Upper lobe of left lung (tissue), 6 donors: ENCODE results near the gene DIAPH2. TPM values are rescaled to one million over a fixed set of nuclear protein-coding genes. Genes with fewer than 3 reads are reported as not detected.

ENCODE experiments used
- ATAC-seq, 2 donors: fragments of 200-7000 bp; cut with Tn5 transposase; one replicate each; pipeline ENCODE4 v1.9.1; 2022; ENCODE audit warnings: mild to moderate bottlenecking in 2 of 2, moderate library complexity in 2 of 2; ENCODE audit not compliant: low FRiP score in 2 of 2
- DNase-seq, 2 donors: peaks; one replicate each; pipeline ENCODE4 v3.0.0-alpha.2; 2019 to 2020
- H3K27ac ChIP-seq, 4 donors: fragments of 200-600 bp; sonication (generic); one replicate each; pipeline ENCODE4 v1.5.1; 2016 to 2019
- H3K27me3 ChIP-seq, 4 donors: fragments of 200-600 bp; sonication (generic); one replicate each; pipeline ENCODE4 v1.5.1; 2017 to 2019
- H3K36me3 ChIP-seq, 4 donors: fragments of 200-600 bp; sonication (generic); one replicate each; pipeline ENCODE4 v1.5.1; 2016 to 2019
- H3K4me1 ChIP-seq, 4 donors: fragments of 200-600 bp; sonication (generic); one replicate each; pipeline ENCODE4 v1.5.1; 2018 to 2019
- H3K4me3 ChIP-seq, 4 donors: fragments of 200-600 bp; sonication (generic); one replicate each; pipeline ENCODE4 v1.5.1; 2017 to 2019; ENCODE audit warnings: mild to moderate bottlenecking in 2 of 4, moderate library complexity in 1 of 4
- H3K9me3 ChIP-seq, 4 donors: fragments of 200-600 bp; sonication (generic); one replicate each; pipeline ENCODE4 v1.5.1; 2018 to 2019
- CTCF ChIP-seq, 6 experiments: fragments of 450-650 bp in 4 of 6; fragments of 200-600 bp in 2 of 6; sonication (generic) in 2 of 6; IDR thresholded peaks; one replicate each; pipeline ENCODE4 v1.5.1; 2016 to 2019; ENCODE audit warnings: antibody characterized with exemption in 6 of 6
- EP300 ChIP-seq, 4 donors: sonication (generic); formaldehyde crosslinking; IDR thresholded peaks; one replicate each; pipeline ENCODE4 v1.5.1; 2017; ENCODE audit warnings: antibody characterized with exemption in 4 of 4, control low read depth in 2 of 4
- POLR2A ChIP-seq, 4 donors: fragments of 450-650 bp; IDR thresholded peaks; one replicate each; pipeline ENCODE4 v1.5.1; 2016 to 2017; ENCODE audit warnings: antibody characterized with exemption in 4 of 4, mild to moderate bottlenecking in 2 of 4
- POLR2AphosphoS5 ChIP-seq, 2 donors: sonication (generic); formaldehyde crosslinking; IDR thresholded peaks; one replicate each; pipeline ENCODE4 v1.5.1; 2017; ENCODE audit warnings: antibody characterized with exemption in 2 of 2
- WGBS, 2 donors: methylation state at CpG; one replicate each; pipeline ENCODE4 v1.1.5; 2017 to 2018; 5-methylcytosine and 5-hydroxymethylcytosine counted together
- total RNA-seq, 6 donors: library from RNA; depleted of rRNA in 4 of 6; stranded (reverse); fragments of >200 nt in 4 of 6; gene quantifications; one replicate each; pipeline versions ENCODE4 v1.1.0 to v1.2.1, GENCODE V29; 2016 to 2021
- donor health status: DM: no; HTN: no; CAD: no; lungs with moderate emphysema.
- donor health status: DM: no; HTN: yes; CAD: no; lungs with severe emphysema.

DIAPH2 gene
- total RNA-seq, 6 donors from 2014 or later = 22.5 to 107 (median 44.1) TPM

GRCh38 chrX:96689991-96690390 is 5.3 kb downstream of the DIAPH2 start:
- Histone ChIP-seq H3K27ac (no peak overlapping the region), H3K36me3 (no peaks in the 10 kb centered on the region), H3K9me3 (no peaks in the 10 kb centered on the region), H3K4me3 (no peak overlapping the region), H3K27me3 (no peaks in the 10 kb centered on the region), H3K4me1 (peaks cover 0 to under 1% (median 0%) of the 10 kb centered on the region in 4 donors)
- ATAC-seq (no peak), DNase-seq (no peak)
- 61 to 70% methylated on average over 2 of the region's 2 CpGs for WGBS, 2 donors
- TF ChIP-seq EP300 (IDR thresholded peaks at IDR 0.05) (no peak), POLR2A (IDR thresholded peaks at IDR 0.05) (no peak), POLR2AphosphoS5 (IDR thresholded peaks at IDR 0.05) (no peak), CTCF (IDR thresholded peaks at IDR 0.05) (no peak)

- WGBS, 2 donors = 37 to 69% methylated on average over 1 of the region's 1 CpG
- ATAC-seq = peak in 1 of 2 donors; percentile 63
- H3K27ac ChIP-seq = peak overlapping the region in 2 of 4 donors; percentile 44 to 52
Measured at GRCh38 chrX:96692454-96692853, 7.8 kb downstream of the DIAPH2 start.

GRCh38 chrX:96692890-96693289 is 8.2 kb downstream of the DIAPH2 start:
- no peaks in the 10 kb centered on the region for H3K9me3 ChIP-seq
- TF ChIP-seq CTCF (IDR thresholded peaks at IDR 0.05) = no peak
- H3K4me3 ChIP-seq = no peak overlapping the region
- peak overlapping the region in 3 of 4 donors; percentile 2 to 52 (median 44) for H3K27ac ChIP-seq
- DNase-seq (no peak), ATAC-seq (peak in 1 of 2 donors; percentile 55)
- H3K27me3 ChIP-seq = no peaks in the 10 kb centered on the region
- no peaks in the 10 kb centered on the region for H3K36me3 ChIP-seq
- H3K4me1 ChIP-seq = no peaks in the 10 kb centered on the region

More at GRCh38 chrX:96692454-96692853, 7.8 kb downstream of the DIAPH2 start:
- no peaks in the 10 kb centered on the region for H3K9me3 ChIP-seq
- no peak for DNase-seq
- TF ChIP-seq POLR2AphosphoS5 (IDR thresholded peaks at IDR 0.05) (no peak), POLR2A (IDR thresholded peaks at IDR 0.05) (no peak), EP300 (IDR thresholded peaks at IDR 0.05) (no peak), CTCF (IDR thresholded peaks at IDR 0.05) (no peak)
- no peaks in the 10 kb centered on the region for H3K27me3 ChIP-seq
- H3K36me3 ChIP-seq = no peaks in the 10 kb centered on the region
- no peaks in the 10 kb centered on the region for H3K4me1 ChIP-seq
- no peak overlapping the region for H3K4me3 ChIP-seq

- no peaks in the 10 kb centered on the region for H3K27me3 ChIP-seq
- H3K4me1 ChIP-seq = no peaks in the 10 kb centered on the region
- H3K9me3 ChIP-seq = no peaks in the 10 kb centered on the region
- H3K4me3 ChIP-seq = no peak overlapping the region
- peak overlapping the region in 2 of 4 donors; percentile 2 to 52 for H3K27ac ChIP-seq
- no peak for ATAC-seq
- TF ChIP-seq POLR2A (IDR thresholded peaks at IDR 0.05) (no peak), CTCF (IDR thresholded peaks at IDR 0.05) (no peak), POLR2AphosphoS5 (IDR thresholded peaks at IDR 0.05) (no peak), EP300 (IDR thresholded peaks at IDR 0.05) (no peak)
- 84 to 94% methylated on average over 6 of the region's 6 CpGs for WGBS, 2 donors
- no peak for DNase-seq
- no peaks in the 10 kb centered on the region for H3K36me3 ChIP-seq
Measured at GRCh38 chrX:96693407-96693806, 8.8 kb downstream of the DIAPH2 start.

- H3K27ac ChIP-seq = no peak overlapping the region
- DNase-seq (no peak), ATAC-seq (no peak)
- 88 to 89% methylated on average over 4 of the region's 4 CpGs for WGBS, 2 donors
- H3K9me3 ChIP-seq = no peaks in the 10 kb centered on the region
- TF ChIP-seq POLR2A (IDR thresholded peaks at IDR 0.05) (no peak), POLR2AphosphoS5 (IDR thresholded peaks at IDR 0.05) (no peak), EP300 (IDR thresholded peaks at IDR 0.05) (no peak), CTCF (IDR thresholded peaks at IDR 0.05) (no peak)
- no peaks in the 10 kb centered on the region for H3K36me3 ChIP-seq
- no peaks in the 10 kb centered on the region for H3K4me1 ChIP-seq
- no peak overlapping the region for H3K4me3 ChIP-seq
- H3K27me3 ChIP-seq = no peaks in the 10 kb centered on the region
Measured at GRCh38 chrX:96696462-96696861, 11.8 kb downstream of the DIAPH2 start.
